Smooth muscle cell (in vitro differentiated cells): ENCODE results near the gene ACAD9. TPM values are rescaled to one million over a fixed set of nuclear protein-coding genes. Genes with fewer than 3 reads are reported as not detected.
"Not testable (repeated sequence)": the region's sequence is repeated elsewhere in the genome, so short reads cannot be mapped to it uniquely, and the experiment has no call there.

ENCODE experiments used
- DNase-seq: peaks from one replicate; lab custom pipeline; 2025; ENCODE audit not compliant: unreplicated experiment; lab: John Stamatoyannopoulos, UW
- H2AFZ ChIP-seq: fragments of 200-600 bp; sonication (generic); 2 replicates; pipeline ENCODE4 v1.6.0; 2016; ENCODE audit warnings: antibody characterized with exemption, low read depth, mild to moderate bottlenecking
- H3F3A ChIP-seq: fragments of 200-600 bp; sonication (generic); 2 replicates; pipeline ENCODE4 v1.6.0; 2017; ENCODE audit warnings: antibody characterized with exemption, low read depth
- H3K27ac ChIP-seq: fragments of 200-600 bp; sonication (generic); 2 replicates; pipeline ENCODE4 v1.5.1; 2016; ENCODE audit warnings: low read depth, mild to moderate bottlenecking
- H3K27me3 ChIP-seq: fragments of 200-600 bp; sonication (generic); 2 replicates; pipeline ENCODE4 v1.6.1; 2016; ENCODE audit warnings: low read depth, mild to moderate bottlenecking
- H3K36me3 ChIP-seq: fragments of 200-600 bp; sonication (generic); 2 replicates; pipeline ENCODE4 v1.5.1; 2016; ENCODE audit warnings: low read depth
- H3K4me1 ChIP-seq: fragments of 200-600 bp; sonication (generic); 2 replicates; pipeline ENCODE4 v1.5.1; 2016; ENCODE audit warnings: low read depth
- H3K4me2 ChIP-seq: fragments of 200-600 bp; sonication (generic); 2 replicates; pipeline ENCODE4 v1.6.0; 2016; ENCODE audit warnings: mild to moderate bottlenecking
- H3K4me3 ChIP-seq: fragments of 200-600 bp; sonication (generic); 2 replicates; pipeline ENCODE4 v1.5.1; 2016; ENCODE audit warnings: mild to moderate bottlenecking
- H3K79me2 ChIP-seq: fragments of 200-600 bp; sonication (generic); 2 replicates; pipeline ENCODE4 v1.6.0; 2016; ENCODE audit warnings: low read depth, mild to moderate bottlenecking
- H3K9ac ChIP-seq: fragments of 200-600 bp; sonication (generic); 2 replicates; pipeline ENCODE4 v1.6.0; 2016; ENCODE audit warnings: low read depth
- H3K9me3 ChIP-seq: fragments of 200-600 bp; sonication (generic); replicated peaks from 2 replicates; pipeline ENCODE4 v1.5.1; 2016; ENCODE audit warnings: low read depth
- H4K20me1 ChIP-seq: fragments of 200-600 bp; sonication (generic); 2 replicates; pipeline ENCODE4 v1.6.0; 2016; ENCODE audit warnings: low read depth
- CTCF ChIP-seq: fragments of 200-600 bp; sonication (generic); IDR thresholded peaks from 2 replicates; pipeline ENCODE4 v1.5.1; 2017; ENCODE audit warnings: borderline replicate concordance, mild to moderate bottlenecking, antibody characterized with exemption; ENCODE audit not compliant: insufficient read depth, poor library complexity, severe bottlenecking
- WGBS: methylation state at CpG from one replicate; pipeline ENCODE4 v1.1.7; 2016; ENCODE audit warnings: low lambda C conversion rate; 5-methylcytosine and 5-hydroxymethylcytosine counted together
- polyA plus RNA-seq: library from polyadenylated mRNA; unstranded; fragments of >200 nt; fragmentation: Nextera tagmentation; extraction: Ambion mirVana; gene quantifications from 2 replicates; pipeline ENCODE4 v1.2.1, GENCODE V29; 2016
- total RNA-seq: library from RNA; depleted of rRNA; stranded (reverse); fragments of >200 nt; gene quantifications from 2 replicates; pipeline ENCODE4 v1.2.3, GENCODE V29; 2014

Gene ACAD9
- total RNA-seq = 20.7 and 24.4 TPM in 2 replicates
- polyA plus RNA-seq = 24.5 and 27.7 TPM in 2 replicates

DNA sequence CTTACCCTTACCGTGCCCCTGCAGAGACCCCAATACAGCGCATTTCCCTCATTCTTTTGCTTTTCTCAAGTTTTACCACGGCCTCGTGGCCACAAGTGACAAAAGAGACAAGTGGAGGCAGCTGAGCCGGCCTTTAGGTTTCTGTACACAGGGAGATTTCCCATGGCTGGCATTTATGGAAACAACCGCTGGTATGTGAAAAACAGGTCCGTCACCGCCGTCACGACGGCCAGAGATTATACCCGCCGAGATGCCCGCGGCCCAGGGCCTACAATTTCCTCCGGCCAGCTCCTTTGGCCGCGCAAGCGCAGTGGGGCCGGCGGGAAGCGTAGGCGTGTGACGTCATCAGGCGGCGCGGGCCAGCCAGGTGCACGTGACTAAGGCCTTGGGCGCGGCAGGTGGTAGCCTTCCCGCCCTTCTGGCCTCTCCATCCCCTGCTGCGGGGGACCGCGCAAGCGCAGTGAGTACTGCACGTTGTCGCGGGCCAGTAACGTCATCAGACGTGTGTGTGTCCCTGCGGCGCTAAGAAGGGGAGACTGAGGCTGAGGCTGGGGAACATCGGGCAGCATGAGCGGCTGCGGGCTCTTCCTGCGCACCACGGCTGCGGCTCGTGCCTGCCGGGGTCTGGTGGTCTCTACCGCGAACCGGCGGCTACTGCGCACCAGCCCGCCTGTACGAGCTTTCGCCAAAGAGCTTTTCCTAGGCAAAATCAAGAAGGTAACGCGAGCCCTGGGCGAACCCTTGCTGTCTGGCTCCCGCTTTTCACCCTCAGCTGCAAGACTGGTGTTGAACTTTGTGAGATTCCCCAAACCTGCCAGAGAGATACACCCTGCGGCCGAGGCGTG is at the start of gene ACAD9:
Gene ACAD9 (plus strand): TSS at position 496 of the 845 bp plus-strand sequence. CDS start 72 bp downstream, at position 568.
- Histone ChIP-seq H3K4me1 (peaks cover 20% of the 10 kb centered on the region), H3K27ac (peak within 1 kb of the TSS; percentile 96), H3K9me3 (no peaks in the 10 kb centered on the region), H3K79me2 (peaks cover 38% of the 10 kb centered on the region), H2AFZ (peak within 1 kb of the TSS; percentile 87), H3K36me3 (no peaks in the 10 kb centered on the region), H3K4me2 (peak within 1 kb of the TSS; percentile 97), H3K9ac (peak within 1 kb of the TSS; percentile 92), H3F3A (no peaks in the 10 kb centered on the region), H4K20me1 (no peaks in the 10 kb centered on the region), H3K27me3 (no peaks in the 10 kb centered on the region), H3K4me3 (peak within 1 kb of the TSS; percentile 79)
- no peak for TF ChIP-seq CTCF
- peak; percentile 94 for DNase-seq
- under 1% methylated on average over 65 of the region's 65 CpGs for WGBS

GRCh38 chr3:128829925-128830625 is 49.3 kb upstream of the ACAD9 start:
- not testable (repeated sequence) for H3K27me3 ChIP-seq, H3K9me3 ChIP-seq, H3K9ac ChIP-seq, H2AFZ ChIP-seq, H3K27ac ChIP-seq, H3K36me3 ChIP-seq, H3K79me2 ChIP-seq, DNase-seq, H3K4me3 ChIP-seq, H3K4me2 ChIP-seq, H3F3A ChIP-seq, H3K4me1 ChIP-seq, H4K20me1 ChIP-seq
- 39% methylated on average over 7 of the region's 7 CpGs for WGBS

DNA sequence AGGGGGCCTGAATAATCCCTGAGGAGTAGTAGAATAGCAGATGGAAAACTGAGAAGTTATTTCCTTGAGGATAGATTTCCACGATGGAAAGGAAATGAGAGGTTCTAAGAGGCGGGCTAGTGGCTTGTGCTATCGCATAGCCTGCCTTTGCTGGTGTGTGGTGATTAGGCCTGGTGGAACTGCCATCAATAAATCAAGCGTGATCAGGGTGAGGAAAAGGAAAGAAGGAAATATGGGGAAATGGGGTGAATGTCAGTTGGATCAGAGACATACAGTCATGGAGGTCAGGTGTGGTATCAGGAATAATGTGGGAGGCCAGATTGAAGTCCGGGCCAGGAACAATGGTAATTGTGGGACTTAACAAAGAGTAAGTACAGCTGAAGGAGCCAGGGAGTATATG is 48.7 kb upstream of the ACAD9 start:
- not testable (repeated sequence) for H3K27ac ChIP-seq, H3K36me3 ChIP-seq, H3K9ac ChIP-seq, H3K4me2 ChIP-seq, H3K79me2 ChIP-seq, DNase-seq, H3K4me1 ChIP-seq, H3K9me3 ChIP-seq, H2AFZ ChIP-seq, H3K27me3 ChIP-seq, H3K4me3 ChIP-seq, H3F3A ChIP-seq, H4K20me1 ChIP-seq
- 77% methylated on average over 5 of the region's 5 CpGs for WGBS

DNA sequence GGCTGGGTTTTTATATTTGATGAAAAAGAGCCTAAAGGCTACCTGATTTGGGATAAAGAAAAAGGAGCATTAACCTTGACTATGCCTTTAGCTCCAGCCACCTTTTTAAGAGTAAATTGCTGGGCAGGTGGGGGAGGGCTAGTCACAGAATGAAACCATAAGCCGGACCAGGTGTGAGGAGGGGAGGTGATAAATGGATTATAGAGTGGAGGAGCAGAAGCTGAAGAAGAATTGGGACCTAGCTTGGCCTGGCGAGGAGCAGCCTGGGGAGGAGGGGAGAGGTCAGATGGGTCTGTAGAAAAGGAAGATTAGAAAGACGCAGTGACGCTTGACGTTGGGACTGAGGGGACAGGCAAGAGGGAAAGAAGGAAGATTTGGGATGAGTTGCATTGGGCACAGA is 46.4 kb upstream of the ACAD9 start:
- H3K9me3 ChIP-seq, H3K4me1 ChIP-seq, H3K27me3 ChIP-seq, H3K4me2 ChIP-seq, H3K27ac ChIP-seq, H3K36me3 ChIP-seq, DNase-seq, H2AFZ ChIP-seq, H4K20me1 ChIP-seq, H3K79me2 ChIP-seq, H3K9ac ChIP-seq, H3F3A ChIP-seq, H3K4me3 ChIP-seq: not testable (repeated sequence)
- 84% methylated on average over 5 of the region's 5 CpGs for WGBS

- WGBS = 93% methylated on average over 4 of the region's 4 CpGs
- Histone ChIP-seq H3F3A (no peaks in the 10 kb centered on the region), H3K4me1 (no peaks in the 10 kb centered on the region), H3K4me3 (no peak overlapping the region), H3K27ac (no peak overlapping the region), H3K36me3 (no peaks in the 10 kb centered on the region), H3K27me3 (no peaks in the 10 kb centered on the region), H3K9me3 (no peaks in the 10 kb centered on the region), H3K4me2 (no peak overlapping the region), H2AFZ (no peak overlapping the region), H3K9ac (no peak overlapping the region), H3K79me2 (no peaks in the 10 kb centered on the region), H4K20me1 (no peaks in the 10 kb centered on the region)
- TF ChIP-seq CTCF = no peak
- no peak for DNase-seq
Measured at GRCh38 chr3:128835096-128835495, 44.3 kb upstream of the ACAD9 start.
